HepG2 (cell line): ENCODE measurements around the gene RBP7. TPM values are rescaled to one million over a fixed set of nuclear protein-coding genes. Genes with fewer than 3 reads are reported as not detected.
A peak's percentile ranks its signal among the peaks of the same experiment; 100 is the strongest.

Experiments used
- AKNA ChIP-seq: sonication (generic); formaldehyde crosslinking; IDR thresholded peaks from 2 replicates; pipeline ENCODE4 v1.4.0; 2020; ENCODE audit warnings: missing genetic modification reagents, borderline replicate concordance
- ASH2L ChIP-seq: fragments of 300-600, 200-600 bp; sonication (generic); IDR thresholded peaks from 2 replicates; pipeline ENCODE4 v1.7.0; 2017; ENCODE audit warnings: low read depth, mild to moderate bottlenecking, moderate library complexity, mixed read lengths, low read length; ENCODE audit not compliant: insufficient read length
- EEA1 ChIP-seq: sonication (generic); formaldehyde crosslinking; IDR thresholded peaks from 2 replicates; pipeline ENCODE4 v1.5.1; 2020; ENCODE audit warnings: mild to moderate bottlenecking, missing genetic modification reagents, borderline replicate concordance
- LRRFIP1 ChIP-seq: sonication (generic); formaldehyde crosslinking; conservative IDR thresholded peaks from 2 replicates; pipeline ENCODE4 v1.4.0; 2020; ENCODE audit warnings: missing genetic modification reagents
- NR2F2 ChIP-seq: IDR thresholded peaks from 2 replicates; pipeline ENCODE4 v1.6.1; 2012; ENCODE audit warnings: low read depth, inconsistent platforms, borderline replicate concordance
- SMAD3 ChIP-seq: sonication (generic); formaldehyde crosslinking; IDR thresholded peaks from 2 replicates; pipeline ENCODE4 v1.4.0; 2020; ENCODE audit warnings: missing genetic modification reagents
- XRCC5 ChIP-seq: fragments of 200-400 bp; formaldehyde crosslinking; optimal IDR thresholded peaks from 2 replicates; pipeline ENCODE3; 2017; ENCODE audit warnings: mild to moderate bottlenecking, low read length
- YY1 ChIP-seq: IDR thresholded peaks from 2 replicates; pipeline ENCODE4 v1.6.1; 2011; ENCODE audit warnings: low read length, low read depth, moderate library complexity, mild to moderate bottlenecking; ENCODE audit not compliant: insufficient read depth, insufficient replicate concordance
- ZBTB34 ChIP-seq: sonication (generic); formaldehyde crosslinking; IDR thresholded peaks from 2 replicates; pipeline ENCODE4 v1.8.0; 2022; ENCODE audit warnings: mild to moderate bottlenecking, missing genetic modification reagents
- ZFAT ChIP-seq: sonication (generic); formaldehyde crosslinking; conservative IDR thresholded peaks from 2 replicates; pipeline ENCODE4 v1.8.1; 2023; ENCODE audit warnings: missing genetic modification reagents, inconsistent platforms
- ZNF33B ChIP-seq: sonication (generic); formaldehyde crosslinking; IDR thresholded peaks from 2 replicates; pipeline ENCODE4 v1.5.1; 2020; ENCODE audit warnings: mild to moderate bottlenecking, missing genetic modification reagents
- ZNF552 ChIP-seq: sonication (generic); formaldehyde crosslinking; IDR thresholded peaks from 2 replicates; pipeline ENCODE4 v1.9.0; 2022; ENCODE audit warnings: missing genetic modification reagents, mild to moderate bottlenecking, borderline replicate concordance
- ZSCAN12 ChIP-seq: sonication (generic); formaldehyde crosslinking; IDR thresholded peaks from 2 replicates; pipeline ENCODE4 v1.9.0; 2021; ENCODE audit warnings: mild to moderate bottlenecking, missing genetic modification reagents
- polyA plus RNA-seq, 8 experiments: library from polyadenylated mRNA; depleted of rRNA in 3 of 8; stranded (reverse) in 7 of 8; unstranded in 1 of 8; fragments of >200 nt; fragmentation: Illumina TruSeq in 4 of 8; extraction: Trizol in 4 of 8; gene quantifications; 2 replicates each; pipeline versions ENCODE4 v1.2.1 to v1.2.3, GENCODE V29; 2011 to 2016; ENCODE audit warnings: low read depth in 4 of 8, missing spikeins in 1 of 8, mixed read lengths in 1 of 8; ENCODE audit not compliant: insufficient read depth in 1 of 8
- total RNA-seq, 5 experiments: library from RNA; depleted of rRNA; stranded (reverse); fragments of >200 nt; fragmentation: Illumina TruSeq; extraction: Trizol; gene quantifications; 2 replicates each; pipeline ENCODE4 v1.2.3, GENCODE V29; 2016; ENCODE audit warnings: low read depth in 1 of 5
- TF ChIP-seq, protein P1 (sequence below): sonication (generic); formaldehyde crosslinking; IDR thresholded peaks from 2 replicates; pipeline ENCODE4 v1.5.0; 2020; ENCODE audit warnings: mild to moderate bottlenecking, missing genetic modification reagents
- TF ChIP-seq, protein P2 (sequence below), 2 experiments: fragments of 450-650 bp in 1 of 2; sonication (generic) in 1 of 2; formaldehyde crosslinking; IDR thresholded peaks; 2 replicates each; pipeline versions ENCODE4 v1.5.0 to v1.8.0; 2020 to 2022; ENCODE audit warnings: mild to moderate bottlenecking in 1 of 2, missing genetic modification reagents in 1 of 2

RBP7 gene
- total and polyA plus RNA-seq, 2 of the 13 experiments (the other 11 are each of a cell fraction or from before 2014, with no cell fraction given) = 1.6 to 2.0 TPM

GRCh38 chr1:10032590-10033358 lies 35.7 kb downstream of the RBP7 start, which contains the start of gene UBE4B (continued):
- TF ChIP-seq AKNA = no peak
- TF ChIP-seq, protein P1, sequence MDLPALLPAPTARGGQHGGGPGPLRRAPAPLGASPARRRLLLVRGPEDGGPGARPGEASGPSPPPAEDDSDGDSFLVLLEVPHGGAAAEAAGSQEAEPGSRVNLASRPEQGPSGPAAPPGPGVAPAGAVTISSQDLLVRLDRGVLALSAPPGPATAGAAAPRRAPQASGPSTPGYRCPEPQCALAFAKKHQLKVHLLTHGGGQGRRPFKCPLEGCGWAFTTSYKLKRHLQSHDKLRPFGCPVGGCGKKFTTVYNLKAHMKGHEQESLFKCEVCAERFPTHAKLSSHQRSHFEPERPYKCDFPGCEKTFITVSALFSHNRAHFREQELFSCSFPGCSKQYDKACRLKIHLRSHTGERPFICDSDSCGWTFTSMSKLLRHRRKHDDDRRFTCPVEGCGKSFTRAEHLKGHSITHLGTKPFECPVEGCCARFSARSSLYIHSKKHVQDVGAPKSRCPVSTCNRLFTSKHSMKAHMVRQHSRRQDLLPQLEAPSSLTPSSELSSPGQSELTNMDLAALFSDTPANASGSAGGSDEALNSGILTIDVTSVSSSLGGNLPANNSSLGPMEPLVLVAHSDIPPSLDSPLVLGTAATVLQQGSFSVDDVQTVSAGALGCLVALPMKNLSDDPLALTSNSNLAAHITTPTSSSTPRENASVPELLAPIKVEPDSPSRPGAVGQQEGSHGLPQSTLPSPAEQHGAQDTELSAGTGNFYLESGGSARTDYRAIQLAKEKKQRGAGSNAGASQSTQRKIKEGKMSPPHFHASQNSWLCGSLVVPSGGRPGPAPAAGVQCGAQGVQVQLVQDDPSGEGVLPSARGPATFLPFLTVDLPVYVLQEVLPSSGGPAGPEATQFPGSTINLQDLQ = no peak
- TF ChIP-seq XRCC5 = peak; percentile 83
- TF ChIP-seq SMAD3 (CRISPR knock-in tag) = 0 out of 2 replicates have a peak, but pooled peaks have one; percentile 20
- no peak for TF ChIP-seq EEA1 (CRISPR knock-in tag)
- TF ChIP-seq, protein P2, sequence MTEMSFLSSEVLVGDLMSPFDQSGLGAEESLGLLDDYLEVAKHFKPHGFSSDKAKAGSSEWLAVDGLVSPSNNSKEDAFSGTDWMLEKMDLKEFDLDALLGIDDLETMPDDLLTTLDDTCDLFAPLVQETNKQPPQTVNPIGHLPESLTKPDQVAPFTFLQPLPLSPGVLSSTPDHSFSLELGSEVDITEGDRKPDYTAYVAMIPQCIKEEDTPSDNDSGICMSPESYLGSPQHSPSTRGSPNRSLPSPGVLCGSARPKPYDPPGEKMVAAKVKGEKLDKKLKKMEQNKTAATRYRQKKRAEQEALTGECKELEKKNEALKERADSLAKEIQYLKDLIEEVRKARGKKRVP (CRISPR knock-in tag; IDR thresholded peaks at IDR 0.05) = no peak; a peak in 1 of 4 replicates
- peak; percentile 55 for TF ChIP-seq ASH2L
- no peak for TF ChIP-seq ZFAT (CRISPR knock-in tag)
- TF ChIP-seq ZNF33B = no peak
- TF ChIP-seq ZBTB34 (CRISPR knock-in tag) = no peak
- TF ChIP-seq ZSCAN12 (CRISPR knock-in tag) = no peak
- TF ChIP-seq YY1 = peak; percentile 95
- no peak for TF ChIP-seq LRRFIP1
- TF ChIP-seq NR2F2 = no peak
- TF ChIP-seq ZNF552 (CRISPR knock-in tag) = no peak; the same call in 1 of the 2 replicates
